ENCODE results near the gene ASCC3. TPM values are rescaled to one million over a fixed set of nuclear protein-coding genes. Genes with fewer than 3 reads are reported as not detected.

Gene ASCC3
- total RNA-seq, 5 donors from 2014 or later (not counting 1 experiment from before 2014, with no cell fraction given), result 39.2 to 49.6 (median 44.2) TPM

DNA sequence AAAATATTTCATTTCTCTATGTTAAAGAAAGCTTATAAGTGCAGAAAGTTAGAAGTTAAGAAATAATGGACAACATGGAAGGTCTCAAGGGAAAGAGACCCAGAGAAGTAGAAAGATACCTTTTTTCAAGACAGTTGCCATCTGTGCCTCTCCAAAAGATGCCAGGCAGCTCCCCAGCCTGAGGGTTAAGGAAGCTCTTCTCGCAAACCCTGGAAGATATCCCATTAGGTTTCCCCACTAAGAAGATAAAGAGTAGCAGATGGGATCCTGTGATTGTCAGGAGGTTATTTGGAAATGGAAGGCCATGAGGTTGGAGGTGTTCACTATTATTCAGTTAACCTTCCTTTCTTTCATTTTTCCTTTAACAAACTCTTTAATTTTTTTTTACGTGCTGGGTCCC lies 306.3 kb downstream of the ASCC3 start:
- no peak overlapping the region for H3K27ac ChIP-seq (ENCODE audit: low read length)
- H3K36me3 ChIP-seq (ENCODE audit: control insufficient read depth in 2 of 2, extremely low read depth in 1 of 2, insufficient read depth in 1 of 2, low read length in 1 of 2), result peaks cover 0 to 9% of the 10 kb centered on the region in 2 donors
- H3K36me3 Mint-ChIP-seq, result peaks cover 42% of the 10 kb centered on the region
- no peak overlapping the region for H3K27ac Mint-ChIP-seq
- ChIA-PET POLR2A (no interaction called here), CTCF (no interaction called here)
- WGBS (ENCODE audit: insufficient coverage), result no CpG with 5 or more reads among the region's 2 CpGs
- no peaks in the 10 kb centered on the region for H3K4me1 ChIP-seq (ENCODE audit: control insufficient read depth in 1 of 2, extremely low read depth in 1 of 2, insufficient read depth in 2 of 2, low read length in 2 of 2)
- no peaks in the 10 kb centered on the region for H3K9me3 ChIP-seq
- H3K4me1 Mint-ChIP-seq, result peaks cover 0 to 13% (median 6%) of the 10 kb centered on the region in 3 donors
- no peaks in the 10 kb centered on the region for H3K27me3 Mint-ChIP-seq
- peaks cover 6 to 12% (median 9%) of the 10 kb centered on the region in 3 donors for H3K9me3 Mint-ChIP-seq
- DNase-seq (no peak), ATAC-seq (replicated peaks in 1 of 4) (no peak)
- no peaks in the 10 kb centered on the region for H3K27me3 ChIP-seq (replicated peaks in 1 of 2; ENCODE audit: control insufficient read depth in 2 of 2, extremely low read depth in 1 of 2, insufficient read depth in 2 of 2, low read length in 1 of 2)
- no peak overlapping the region for H3K4me3 Mint-ChIP-seq
- H3K4me3 ChIP-seq (ENCODE audit: control insufficient read depth in 1 of 2, extremely low read depth in 1 of 2, low read length in 1 of 2), result no peak overlapping the region

GRCh38 chr6:100573166-100573565 lies 308.0 kb downstream of the ASCC3 start:
- ATAC-seq (replicated peaks in 1 of 4) (no peak), DNase-seq (no peak)
- peaks cover 0 to 9% of the 10 kb centered on the region in 2 donors for H3K36me3 ChIP-seq (ENCODE audit: control insufficient read depth in 2 of 2, extremely low read depth in 1 of 2, insufficient read depth in 1 of 2, low read length in 1 of 2)
- H3K4me3 ChIP-seq (ENCODE audit: control insufficient read depth in 1 of 2, extremely low read depth in 1 of 2, low read length in 1 of 2), result no peak overlapping the region
- no peaks in the 10 kb centered on the region for H3K4me1 ChIP-seq (ENCODE audit: control insufficient read depth in 1 of 2, extremely low read depth in 1 of 2, insufficient read depth in 2 of 2, low read length in 2 of 2)
- no peaks in the 10 kb centered on the region for H3K27me3 ChIP-seq (replicated peaks in 1 of 2; ENCODE audit: control insufficient read depth in 2 of 2, extremely low read depth in 1 of 2, insufficient read depth in 2 of 2, low read length in 1 of 2)
- H3K9me3 Mint-ChIP-seq, result peaks cover 6 to 12% (median 9%) of the 10 kb centered on the region in 3 donors
- H3K9me3 ChIP-seq, result no peaks in the 10 kb centered on the region
- CTCF ChIA-PET, result no interaction called here
- no peaks in the 10 kb centered on the region for H3K27me3 Mint-ChIP-seq
- no peak overlapping the region for H3K4me3 Mint-ChIP-seq
- POLR2A ChIA-PET, result no interaction called here
- no peak overlapping the region for H3K27ac ChIP-seq (ENCODE audit: low read length)
- H3K4me1 Mint-ChIP-seq, result peaks cover 0 to 2% (median 1%) of the 10 kb centered on the region in 3 donors
- peaks cover 39% of the 10 kb centered on the region for H3K36me3 Mint-ChIP-seq
- no peak overlapping the region for H3K27ac Mint-ChIP-seq

GRCh38 chr6:100568255-100568654 lies 312.9 kb downstream of the ASCC3 start:
- CTCF ChIA-PET, result interaction anchor here in 1 of 2 donors (0.6 kb wide), 1 partner anchor 30 kb away, joined by 5 read pairs; no protein-coding TSS in a partner anchor

GRCh38 chr6:100566563-100566962 lies 314.6 kb downstream of the ASCC3 start:
- Mint-ChIP-seq H3K36me3 (peaks cover 37% of the 10 kb centered on the region), H3K9me3 (peaks cover 6 to 12% (median 9%) of the 10 kb centered on the region in 3 donors), H3K4me3 (no peak overlapping the region), H3K27ac (no peak overlapping the region), H3K27me3 (no peaks in the 10 kb centered on the region), H3K4me1 (no peaks in the 10 kb centered on the region)
- peaks cover 0 to under 1% of the 10 kb centered on the region in 2 donors for H3K36me3 ChIP-seq (ENCODE audit: control insufficient read depth in 2 of 2, extremely low read depth in 1 of 2, insufficient read depth in 1 of 2, low read length in 1 of 2)
- CTCF ChIA-PET, result no interaction called here
- no peak for DNase-seq
- no peak overlapping the region for H3K27ac ChIP-seq (ENCODE audit: low read length)
- no peak overlapping the region for H3K4me3 ChIP-seq (ENCODE audit: control insufficient read depth in 1 of 2, extremely low read depth in 1 of 2, low read length in 1 of 2)
- H3K9me3 ChIP-seq, result no peaks in the 10 kb centered on the region
- no peaks in the 10 kb centered on the region for H3K27me3 ChIP-seq (replicated peaks in 1 of 2; ENCODE audit: control insufficient read depth in 2 of 2, extremely low read depth in 1 of 2, insufficient read depth in 2 of 2, low read length in 1 of 2)
- no peak for ATAC-seq (replicated peaks in 1 of 4)
- POLR2A ChIA-PET, result no interaction called here
- H3K4me1 ChIP-seq (ENCODE audit: control insufficient read depth in 1 of 2, extremely low read depth in 1 of 2, insufficient read depth in 2 of 2, low read length in 2 of 2), result no peaks in the 10 kb centered on the region

More at GRCh38 chr6:100568255-100568654, 312.9 kb downstream of the ASCC3 start:
- POLR2A ChIA-PET, result no interaction called here
- Mint-ChIP-seq H3K27ac (no peak overlapping the region), H3K4me3 (no peak overlapping the region), H3K36me3 (peaks cover 46% of the 10 kb centered on the region), H3K9me3 (peaks cover 6 to 12% (median 9%) of the 10 kb centered on the region in 3 donors), H3K27me3 (no peaks in the 10 kb centered on the region), H3K4me1 (no peaks in the 10 kb centered on the region)
- Histone ChIP-seq H3K4me3 (ENCODE audit: control insufficient read depth in 1 of 2, extremely low read depth in 1 of 2, low read length in 1 of 2) (no peak overlapping the region), H3K36me3 (ENCODE audit: control insufficient read depth in 2 of 2, extremely low read depth in 1 of 2, insufficient read depth in 1 of 2, low read length in 1 of 2) (peaks cover 0 to 9% of the 10 kb centered on the region in 2 donors), H3K27me3 (replicated peaks in 1 of 2; ENCODE audit: control insufficient read depth in 2 of 2, extremely low read depth in 1 of 2, insufficient read depth in 2 of 2, low read length in 1 of 2) (no peaks in the 10 kb centered on the region), H3K9me3 (no peaks in the 10 kb centered on the region), H3K27ac (ENCODE audit: low read length) (no peak overlapping the region), H3K4me1 (ENCODE audit: control insufficient read depth in 1 of 2, extremely low read depth in 1 of 2, insufficient read depth in 2 of 2, low read length in 2 of 2) (no peaks in the 10 kb centered on the region)
- ATAC-seq (replicated peaks in 1 of 4) (no peak), DNase-seq (no peak)
- WGBS (ENCODE audit: insufficient coverage), result 80% methylated on average over 2 of the region's 5 CpGs

GRCh38 chr6:100565439-100566104 lies 315.6 kb downstream of the ASCC3 start:
- no peaks in the 10 kb centered on the region for H3K4me1 ChIP-seq (ENCODE audit: control insufficient read depth in 1 of 2, extremely low read depth in 1 of 2, insufficient read depth in 2 of 2, low read length in 2 of 2)
- no peak overlapping the region for H3K27ac ChIP-seq (ENCODE audit: low read length)
- ChIA-PET POLR2A (no interaction called here), CTCF (interaction anchor here in 1 of 2 donors (0.7 kb wide), 1 partner anchor 9 kb away, joined by 3 read pairs; no protein-coding TSS in a partner anchor)
- 94% methylated on average over 2 of the region's 4 CpGs for WGBS (ENCODE audit: insufficient coverage)
- DNase-seq, result no peak
- no peaks in the 10 kb centered on the region for H3K27me3 ChIP-seq (replicated peaks in 1 of 2; ENCODE audit: control insufficient read depth in 2 of 2, extremely low read depth in 1 of 2, insufficient read depth in 2 of 2, low read length in 1 of 2)
- Mint-ChIP-seq H3K9me3 (peaks cover 0 to 6% (median 5%) of the 10 kb centered on the region in 3 donors), H3K27me3 (no peaks in the 10 kb centered on the region), H3K4me1 (no peaks in the 10 kb centered on the region), H3K4me3 (no peak overlapping the region), H3K27ac (no peak overlapping the region), H3K36me3 (peaks cover 30% of the 10 kb centered on the region)
- ATAC-seq (replicated peaks in 1 of 4), result no peak
- no peaks in the 10 kb centered on the region for H3K9me3 ChIP-seq
- no peaks in the 10 kb centered on the region for H3K36me3 ChIP-seq (ENCODE audit: control insufficient read depth in 2 of 2, extremely low read depth in 1 of 2, insufficient read depth in 1 of 2, low read length in 1 of 2)
- no peak overlapping the region for H3K4me3 ChIP-seq (ENCODE audit: control insufficient read depth in 1 of 2, extremely low read depth in 1 of 2, low read length in 1 of 2)

- H3K4me1 ChIP-seq (ENCODE audit: control insufficient read depth in 1 of 2, extremely low read depth in 1 of 2, insufficient read depth in 2 of 2, low read length in 2 of 2), result no peaks in the 10 kb centered on the region
- no peak overlapping the region for H3K4me3 Mint-ChIP-seq
- no peaks in the 10 kb centered on the region for H3K9me3 ChIP-seq
- H3K9me3 Mint-ChIP-seq, result no peaks in the 10 kb centered on the region
- ChIA-PET CTCF (interaction anchor here in 1 of 2 donors (0.6 kb wide), 1 partner anchor 197 kb away, joined by 3 read pairs; no protein-coding TSS in a partner anchor), POLR2A (no interaction called here)
- no CpG with 5 or more reads among the region's 1 CpG for WGBS (ENCODE audit: insufficient coverage)
- no peaks in the 10 kb centered on the region for H3K27me3 Mint-ChIP-seq
- H3K36me3 Mint-ChIP-seq, result peaks cover 25% of the 10 kb centered on the region
- no peak overlapping the region for H3K27ac ChIP-seq (ENCODE audit: low read length)
- no peak overlapping the region for H3K4me3 ChIP-seq (ENCODE audit: control insufficient read depth in 1 of 2, extremely low read depth in 1 of 2, low read length in 1 of 2)
- no peak for ATAC-seq (replicated peaks in 1 of 4)
- DNase-seq, result no peak
- no peak overlapping the region for H3K27ac Mint-ChIP-seq
- no peaks in the 10 kb centered on the region for H3K36me3 ChIP-seq (ENCODE audit: control insufficient read depth in 2 of 2, extremely low read depth in 1 of 2, insufficient read depth in 1 of 2, low read length in 1 of 2)
- H3K27me3 ChIP-seq (replicated peaks in 1 of 2; ENCODE audit: control insufficient read depth in 2 of 2, extremely low read depth in 1 of 2, insufficient read depth in 2 of 2, low read length in 1 of 2), result no peaks in the 10 kb centered on the region
- no peaks in the 10 kb centered on the region for H3K4me1 Mint-ChIP-seq
Measured at GRCh38 chr6:100559859-100560258, 321.3 kb downstream of the ASCC3 start.
